Lung (tissue), 12 donors: ENCODE measurements around the gene NTM. TPM values are rescaled to one million over a fixed set of nuclear protein-coding genes. Genes with fewer than 3 reads are reported as not detected.

Source experiments
- ATAC-seq: fragments of 200-7000 bp; cut with Tn5 transposase; one replicate; pipeline ENCODE4 v1.9.1; 2020; ENCODE audit warnings: moderate number of reproducible peaks; ENCODE audit not compliant: insufficient read depth, low FRiP score
- DNase-seq, 3 donors: peaks; one replicate each; pipeline ENCODE4 v3.0.0-alpha.2; 2013 to 2017
- H3K27ac ChIP-seq, 2 donors: one replicate each; pipeline ENCODE4 v1.5.1; 2013; ENCODE audit warnings: mild to moderate bottlenecking in 2 of 2, moderate library complexity in 2 of 2, control low read depth in 1 of 2, inconsistent platforms in 1 of 2, low read depth in 1 of 2, low read length in 1 of 2
- H3K27me3 ChIP-seq, 3 donors: one replicate each; pipeline ENCODE4 v1.5.1; 2013; ENCODE audit warnings: low read length in 2 of 3; ENCODE audit not compliant: control insufficient read depth in 3 of 3, insufficient read depth in 3 of 3
- H3K36me3 ChIP-seq, 4 donors: one replicate each; pipeline ENCODE4 v1.5.1; 2013; ENCODE audit warnings: low read length in 4 of 4, mild to moderate bottlenecking in 1 of 4, moderate library complexity in 1 of 4; ENCODE audit not compliant: control insufficient read depth in 4 of 4, insufficient read depth in 4 of 4
- H3K4me1 ChIP-seq, 5 donors: one replicate each; pipeline ENCODE4 v1.5.1; 2013; ENCODE audit warnings: low read length in 5 of 5, mild to moderate bottlenecking in 2 of 5, moderate library complexity in 1 of 5; ENCODE audit not compliant: control insufficient read depth in 5 of 5, insufficient read depth in 5 of 5
- H3K4me3 ChIP-seq: one replicate; pipeline ENCODE4 v1.5.1; 2013; ENCODE audit warnings: mild to moderate bottlenecking, control low read depth, moderate library complexity
- H3K9ac ChIP-seq, 2 donors: one replicate each; pipeline ENCODE4 v1.5.1; 2013; ENCODE audit warnings: low read length in 2 of 2, control low read depth in 1 of 2; ENCODE audit not compliant: insufficient read depth in 1 of 2
- H3K9me3 ChIP-seq, 4 donors: one replicate each; pipeline ENCODE4 v1.5.1; 2013; ENCODE audit warnings: low read length in 3 of 4, mild to moderate bottlenecking in 1 of 4, moderate library complexity in 1 of 4; ENCODE audit not compliant: control insufficient read depth in 4 of 4, insufficient read depth in 3 of 4
- WGBS, 2 donors: extraction: QIAGEN DNeasy Blood & Tissue Kit; methylation state at CpG; one replicate each; pipeline ENCODE4 v1.1.7; 2013; 5-methylcytosine and 5-hydroxymethylcytosine counted together
- polyA plus RNA-seq, 2 donors: library from polyadenylated mRNA; stranded (reverse); fragments of 200-250 nt; gene quantifications; one replicate each; pipeline ENCODE4 v1.2.1, GENCODE V29; 2013
- total RNA-seq, 2 donors: library from RNA; depleted of rRNA in 1 of 2; stranded (reverse); fragments of >200 nt in 1 of 2; gene quantifications; one replicate each; pipeline ENCODE4 v1.2.1, GENCODE V29; 2014 to 2021
- TF ChIP-seq, protein P1 (sequence below): IDR thresholded peaks from 2 replicates; pipeline ENCODE4 v1.5.1; 2012; ENCODE audit warnings: mild to moderate bottlenecking; ENCODE audit errors: control extremely low read depth, extremely low read depth
- donor health status: control.
- donor health status: control.
- donor health status: Bipolar disorder and iron deficiency.
- donor health status: healthy.
- donor health status: DM: yes; HTN: yes; CAD: no.

The NTM gene
- total and polyA plus RNA-seq, 4 donors, result 0.39 to 30.9 (median 7.2) TPM

DNA sequence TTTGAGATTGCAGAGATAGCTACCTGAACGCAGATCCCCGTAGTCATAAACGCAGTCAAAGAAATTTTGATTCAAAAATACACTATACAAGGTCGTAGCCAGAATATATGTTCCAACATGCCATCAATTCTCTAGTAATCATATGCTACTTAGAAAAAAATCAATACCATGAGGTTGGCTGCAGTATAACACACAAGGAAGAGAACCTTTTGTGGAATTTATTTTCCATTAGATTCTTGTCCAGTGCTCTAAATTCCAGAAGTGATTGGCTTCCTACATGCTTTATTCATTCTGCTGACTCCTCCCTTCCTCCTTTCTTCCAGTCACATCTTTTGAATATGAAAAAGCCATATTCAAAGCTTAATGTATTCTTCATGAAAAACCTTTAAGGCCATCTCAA lies 189.9 kb downstream of the NTM start:
- TF ChIP-seq, protein P1, sequence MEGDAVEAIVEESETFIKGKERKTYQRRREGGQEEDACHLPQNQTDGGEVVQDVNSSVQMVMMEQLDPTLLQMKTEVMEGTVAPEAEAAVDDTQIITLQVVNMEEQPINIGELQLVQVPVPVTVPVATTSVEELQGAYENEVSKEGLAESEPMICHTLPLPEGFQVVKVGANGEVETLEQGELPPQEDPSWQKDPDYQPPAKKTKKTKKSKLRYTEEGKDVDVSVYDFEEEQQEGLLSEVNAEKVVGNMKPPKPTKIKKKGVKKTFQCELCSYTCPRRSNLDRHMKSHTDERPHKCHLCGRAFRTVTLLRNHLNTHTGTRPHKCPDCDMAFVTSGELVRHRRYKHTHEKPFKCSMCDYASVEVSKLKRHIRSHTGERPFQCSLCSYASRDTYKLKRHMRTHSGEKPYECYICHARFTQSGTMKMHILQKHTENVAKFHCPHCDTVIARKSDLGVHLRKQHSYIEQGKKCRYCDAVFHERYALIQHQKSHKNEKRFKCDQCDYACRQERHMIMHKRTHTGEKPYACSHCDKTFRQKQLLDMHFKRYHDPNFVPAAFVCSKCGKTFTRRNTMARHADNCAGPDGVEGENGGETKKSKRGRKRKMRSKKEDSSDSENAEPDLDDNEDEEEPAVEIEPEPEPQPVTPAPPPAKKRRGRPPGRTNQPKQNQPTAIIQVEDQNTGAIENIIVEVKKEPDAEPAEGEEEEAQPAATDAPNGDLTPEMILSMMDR, result no peak
- Histone ChIP-seq H3K27ac (no peak overlapping the region), H3K4me1 (no peaks in the 10 kb centered on the region), H3K9ac (no peak overlapping the region), H3K36me3 (no peaks in the 10 kb centered on the region), H3K27me3 (no peaks in the 10 kb centered on the region), H3K4me3 (no peak overlapping the region), H3K9me3 (no peaks in the 10 kb centered on the region)
- ATAC-seq (no peak), DNase-seq (no peak)
- 71 to 87% methylated on average over 4 of the region's 4 CpGs for WGBS, 2 donors

DNA sequence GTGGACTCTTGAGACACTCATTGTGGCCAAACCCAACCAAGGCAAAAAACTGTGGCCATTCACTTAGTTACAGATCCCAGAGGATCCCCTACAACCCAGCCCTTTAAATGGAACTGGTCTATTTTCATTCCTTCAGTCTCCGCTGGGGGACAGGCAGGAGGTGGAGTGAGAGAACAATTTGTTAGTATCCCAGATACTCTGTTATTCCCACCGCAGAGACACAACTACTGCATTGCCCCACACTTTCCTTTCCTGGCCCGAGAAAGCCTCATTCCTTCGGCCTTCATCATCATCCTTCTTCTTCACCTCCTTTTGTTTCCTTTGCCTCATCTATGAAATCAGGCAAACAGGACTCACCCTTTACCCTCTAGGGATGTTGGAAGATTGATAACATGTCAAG lies 191.1 kb downstream of the NTM start:
- ATAC-seq, result no peak

DNA sequence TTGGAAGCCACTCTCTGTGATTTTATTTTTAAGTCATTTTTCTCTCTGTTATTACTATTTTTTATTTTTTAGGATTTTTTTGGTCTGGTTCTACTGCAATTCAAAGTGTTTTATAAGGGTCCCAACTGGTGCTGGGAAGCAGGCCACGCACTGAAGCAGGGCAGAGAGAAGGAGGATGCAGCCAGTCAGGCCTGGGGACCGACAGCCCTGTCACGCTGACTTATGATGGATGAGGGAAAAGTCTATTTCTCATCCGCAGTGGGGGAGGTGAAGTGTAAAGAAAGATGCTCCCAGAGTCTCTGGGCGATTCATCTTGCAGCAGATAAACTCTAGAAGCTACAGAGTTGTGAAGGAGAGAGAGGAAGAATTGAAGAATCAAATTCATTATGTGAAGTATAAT lies 191.6 kb downstream of the NTM start:
- no peak overlapping the region for H3K27ac ChIP-seq
- WGBS, 2 donors, result 71 to 74% methylated on average over 5 of the region's 5 CpGs
- no peak for ATAC-seq

More for the DNA sequence above, 191.1 kb downstream of the NTM start:
- H3K9ac ChIP-seq, result no peak overlapping the region
- H3K4me1 ChIP-seq, result no peaks in the 10 kb centered on the region
- no peak for DNase-seq
- TF ChIP-seq, protein P1, result no peak
- no peak overlapping the region for H3K27ac ChIP-seq
- no peaks in the 10 kb centered on the region for H3K36me3 ChIP-seq
- H3K4me3 ChIP-seq, result no peak overlapping the region
- WGBS, 2 donors, result 69 to 80% methylated on average over 4 of the region's 4 CpGs
- H3K27me3 ChIP-seq, result peaks cover 0 to 6% (median 0%) of the 10 kb centered on the region in 3 donors
- no peaks in the 10 kb centered on the region for H3K9me3 ChIP-seq

More for the DNA sequence above, 191.6 kb downstream of the NTM start:
- peaks cover 0 to 6% (median 0%) of the 10 kb centered on the region in 3 donors for H3K27me3 ChIP-seq
- H3K4me1 ChIP-seq, result no peaks in the 10 kb centered on the region
- H3K36me3 ChIP-seq, result no peaks in the 10 kb centered on the region
- H3K9me3 ChIP-seq, result no peaks in the 10 kb centered on the region
- H3K4me3 ChIP-seq, result no peak overlapping the region
- DNase-seq, result no peak
- TF ChIP-seq, protein P1, result no peak
- H3K9ac ChIP-seq, result no peak overlapping the region
